GM21367 (cell line): Measurements from ENCODE around the gene C18orf32.
"Not testable (repeated sequence)": the region's sequence is repeated elsewhere in the genome, so short reads cannot be mapped to it uniquely, and the experiment has no call there.

ENCODE experiments used
- ATAC-seq: cut with Tn5 transposase; IDR thresholded peaks from one replicate; pipeline ENCODE4 v1.9.1; 2021; ENCODE audit not compliant: unreplicated experiment

C18orf32 gene

DNA sequence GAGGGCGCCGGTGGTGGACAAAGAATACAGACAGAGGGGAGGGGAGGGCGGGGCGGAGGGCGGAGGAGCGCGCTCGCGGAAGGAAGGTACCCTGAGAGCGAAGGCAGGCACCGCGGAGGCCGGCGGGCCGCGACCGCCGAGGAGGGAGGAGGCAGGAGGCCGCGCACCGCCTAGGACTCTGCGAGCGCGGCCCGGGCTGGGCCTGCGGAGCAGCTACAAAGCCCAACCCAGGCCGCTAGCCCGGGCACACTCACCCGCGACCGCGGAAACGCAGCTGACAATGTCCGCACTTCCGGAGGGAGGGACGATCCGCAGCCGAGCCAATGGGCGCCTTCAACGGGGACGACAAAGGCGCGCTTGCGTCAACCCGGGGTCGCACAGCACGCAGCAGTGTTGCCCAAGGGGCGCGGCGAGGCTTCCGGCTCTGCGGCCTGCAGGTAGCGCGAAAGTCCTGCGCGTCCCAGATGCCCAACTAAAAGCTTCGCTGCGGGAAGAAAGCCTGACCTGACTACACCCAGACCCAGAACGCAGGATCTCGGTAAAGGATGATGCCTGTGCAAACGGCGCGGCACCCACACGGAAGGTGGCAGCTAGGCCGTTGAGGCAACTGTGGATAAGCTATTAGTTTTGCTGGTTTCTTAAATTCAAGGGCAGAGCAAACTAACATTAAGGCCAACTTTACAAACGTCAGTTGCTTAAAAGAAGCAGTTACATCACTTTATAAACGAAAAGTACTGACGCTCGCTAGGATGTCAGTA, at the start of gene C18orf32:
Gene C18orf32, minus strand, starts transcription at position 282 of the 758 bp plus-strand sequence. CDS start 3,486 bp downstream, outside the sequence.
- peak; percentile 91 for ATAC-seq

DNA sequence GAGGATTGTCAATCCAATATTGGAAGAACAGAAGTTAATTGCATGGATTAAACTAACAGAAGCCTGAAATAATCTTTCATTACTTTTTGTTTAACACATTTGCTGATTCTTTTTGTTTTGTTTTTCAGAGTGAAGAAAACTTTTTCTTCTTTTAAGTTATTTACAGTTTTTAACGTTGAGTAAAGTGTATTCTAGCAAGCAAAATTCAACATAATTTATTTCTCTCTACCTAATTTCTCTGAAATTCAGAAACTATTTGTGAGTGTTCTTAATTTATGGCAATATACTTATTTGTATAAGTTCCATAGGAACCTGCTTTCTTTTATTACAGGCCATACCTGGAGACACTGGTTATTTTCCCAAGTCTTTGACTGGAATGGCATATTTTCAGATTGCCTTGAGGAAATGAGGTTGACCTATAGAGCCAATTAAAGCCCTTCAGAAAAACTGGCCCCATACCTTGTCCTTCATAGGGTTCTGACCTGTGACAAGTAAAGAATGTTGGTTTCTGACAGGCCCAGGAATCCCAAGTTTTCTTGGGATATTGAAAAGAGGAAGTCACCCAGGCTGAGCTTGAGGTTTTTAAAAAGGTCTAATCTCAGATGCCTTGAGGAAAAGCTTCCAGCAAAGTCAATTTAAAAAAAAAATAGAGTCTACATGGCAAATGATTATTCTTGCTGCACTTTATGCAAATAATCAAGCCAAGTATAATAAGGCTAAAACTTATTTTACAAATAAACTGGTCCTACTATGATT, 48.0 kb upstream of the C18orf32 start:
- no peak for ATAC-seq

DNA sequence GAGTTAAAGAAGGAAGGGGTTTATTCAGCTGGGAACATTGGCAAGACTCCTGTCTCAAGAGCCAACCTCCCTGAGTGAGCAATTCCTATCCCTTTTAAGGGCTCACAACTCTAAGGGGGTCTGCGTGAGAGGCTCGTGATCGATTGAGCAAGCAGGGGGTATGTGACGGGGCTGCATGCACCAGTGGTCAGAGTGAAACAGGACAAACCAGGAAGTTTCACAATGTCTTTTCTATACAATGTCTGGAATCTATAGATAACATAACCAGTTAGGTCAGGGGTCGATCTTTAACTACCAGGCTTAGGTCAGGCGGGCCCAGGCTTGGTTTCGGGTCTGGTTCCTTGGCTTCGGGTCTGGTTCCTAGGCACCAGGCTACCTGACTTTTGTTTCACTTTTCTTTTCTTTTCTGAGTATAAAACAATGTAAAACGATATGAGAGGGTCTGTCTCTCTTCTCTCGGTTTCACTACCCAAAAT, 44.7 kb upstream of the C18orf32 start:
- no peak for ATAC-seq

DNA sequence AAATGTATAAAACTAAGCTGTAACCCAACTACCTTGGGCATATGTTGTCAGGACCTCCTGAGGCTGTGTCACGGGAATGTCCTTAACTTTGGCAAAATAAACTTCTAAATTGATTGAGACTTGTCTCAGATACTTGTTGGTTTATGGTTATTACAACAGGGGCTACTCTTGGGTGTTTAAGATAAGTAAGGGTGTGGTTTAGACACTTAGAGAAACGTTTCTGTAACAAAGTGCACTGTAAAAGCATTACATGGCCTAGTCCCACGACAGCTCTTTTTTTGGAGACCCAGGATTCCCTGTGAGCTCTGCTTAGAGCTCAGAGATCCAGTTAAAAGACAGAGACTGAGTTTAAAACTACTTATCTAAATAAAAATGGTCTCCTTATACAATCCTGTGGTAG, 42.6 kb upstream of the C18orf32 start:
- no peak for ATAC-seq

DNA sequence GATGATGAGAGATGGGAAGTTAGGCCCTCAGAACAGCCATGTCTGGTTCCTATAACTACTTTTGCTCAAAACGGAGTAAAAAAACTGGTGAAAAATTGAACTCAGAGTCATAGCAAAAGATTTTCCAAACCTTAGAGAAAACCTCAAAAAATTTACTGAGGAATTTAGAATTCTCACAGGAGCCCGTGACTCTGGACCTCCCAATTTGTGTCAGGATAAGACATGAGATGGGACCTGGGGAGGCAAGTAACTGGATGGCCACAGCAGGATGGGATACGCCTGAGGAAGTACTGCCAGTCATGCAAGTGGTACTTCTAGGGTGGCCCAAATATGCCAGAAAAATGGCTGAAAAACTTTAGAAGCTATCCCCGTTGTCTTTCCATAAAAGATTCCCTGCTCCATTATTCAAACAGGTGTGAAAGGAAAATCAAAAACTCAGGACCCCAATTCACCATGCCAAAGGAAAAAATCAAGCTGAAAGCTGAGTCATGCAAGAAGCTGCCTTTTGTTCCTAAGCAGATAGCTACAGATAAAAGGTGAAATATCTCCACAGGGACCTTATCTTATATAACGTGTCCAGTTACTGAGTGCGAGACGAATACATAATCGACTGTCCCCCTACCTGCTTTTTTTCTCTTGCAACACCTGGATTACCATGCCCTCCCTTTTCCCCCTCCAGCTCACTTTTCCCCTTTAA, 40.7 kb upstream of the C18orf32 start:
- ATAC-seq, result no peak

DNA sequence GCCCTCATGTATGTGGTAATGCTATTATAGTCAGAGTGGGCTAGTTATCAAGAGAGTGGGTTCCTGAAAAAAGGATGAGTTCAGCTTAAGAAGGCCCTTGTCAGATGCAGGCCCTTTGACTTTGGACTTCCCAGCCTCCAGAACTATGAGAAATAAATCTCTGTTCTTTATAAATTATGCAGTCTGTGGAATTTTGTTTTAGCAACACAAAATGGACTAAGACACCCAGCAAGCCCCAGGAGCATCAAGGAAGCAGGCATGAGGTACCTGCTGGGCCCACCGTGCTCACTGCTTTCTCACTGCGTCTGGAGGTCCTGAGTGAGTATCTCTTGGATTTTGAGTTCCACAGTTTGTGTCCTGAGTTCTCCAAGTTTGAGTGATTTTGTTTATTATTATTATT, 38.9 kb upstream of the C18orf32 start:
- no peak for ATAC-seq

DNA sequence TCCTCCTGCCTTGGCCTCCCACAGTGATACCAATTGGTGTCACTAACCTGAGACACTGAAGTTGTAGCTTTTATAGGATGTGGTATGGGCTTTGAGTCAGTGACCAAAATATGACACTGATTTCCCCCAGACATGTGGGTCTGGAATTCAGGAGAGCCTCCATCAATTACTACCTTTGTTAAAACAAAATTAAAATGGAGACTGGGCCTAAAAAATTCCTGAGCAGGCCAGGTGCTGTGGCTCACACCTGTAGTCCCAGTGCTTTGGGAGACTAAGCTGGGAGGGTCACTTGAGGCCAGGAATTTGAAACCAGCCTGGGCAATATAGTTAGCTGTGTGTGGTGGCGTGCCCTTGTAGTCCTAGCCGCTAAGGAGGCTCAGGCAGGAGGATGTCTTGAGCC, 37.9 kb upstream of the C18orf32 start:
- no peak for ATAC-seq

DNA sequence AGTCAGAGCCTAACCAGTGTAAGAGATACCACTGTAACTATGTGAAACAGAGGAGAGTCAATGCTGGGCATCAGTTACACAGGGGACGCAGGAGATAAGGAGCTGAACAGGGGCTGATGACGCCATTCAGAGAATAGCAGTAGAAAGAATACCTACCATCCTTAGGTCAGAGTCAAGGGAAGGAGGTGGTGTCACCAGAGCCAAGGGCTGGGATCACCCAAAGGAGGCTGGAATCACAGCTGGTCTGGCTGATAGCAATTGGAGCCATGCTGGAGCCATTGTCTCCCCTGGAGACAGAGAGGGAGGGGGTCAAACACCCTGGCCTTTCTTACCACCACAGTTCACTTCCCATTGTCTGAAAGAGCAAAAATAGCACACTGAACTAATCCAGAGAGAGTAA, 37.3 kb upstream of the C18orf32 start:
- no peak for ATAC-seq

DNA sequence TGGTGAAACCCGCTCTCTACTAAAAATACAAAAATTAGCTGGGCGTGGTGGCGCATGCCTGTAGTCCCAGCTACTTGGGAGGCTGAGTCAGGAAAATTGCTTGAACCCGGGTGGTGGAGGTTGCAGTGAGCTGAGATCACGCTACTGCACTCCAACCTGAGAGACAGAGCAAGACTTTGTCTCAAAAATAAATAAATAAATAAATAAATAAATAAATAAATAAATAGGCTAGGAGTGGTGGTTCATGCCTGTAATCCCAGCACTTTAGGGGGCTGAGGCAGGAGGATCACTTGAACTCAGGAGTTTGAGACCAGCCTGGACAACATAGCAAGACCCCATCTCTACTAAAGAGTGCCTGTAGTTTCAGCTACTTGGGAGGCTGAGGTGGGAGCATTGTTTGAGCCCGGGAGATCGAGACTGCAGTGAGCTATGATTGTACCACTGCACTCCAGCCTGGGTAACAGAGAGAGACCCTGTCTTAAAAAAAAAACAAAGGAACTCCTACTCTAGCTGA, 36.6 kb upstream of the C18orf32 start:
- not testable (repeated sequence) for ATAC-seq

DNA sequence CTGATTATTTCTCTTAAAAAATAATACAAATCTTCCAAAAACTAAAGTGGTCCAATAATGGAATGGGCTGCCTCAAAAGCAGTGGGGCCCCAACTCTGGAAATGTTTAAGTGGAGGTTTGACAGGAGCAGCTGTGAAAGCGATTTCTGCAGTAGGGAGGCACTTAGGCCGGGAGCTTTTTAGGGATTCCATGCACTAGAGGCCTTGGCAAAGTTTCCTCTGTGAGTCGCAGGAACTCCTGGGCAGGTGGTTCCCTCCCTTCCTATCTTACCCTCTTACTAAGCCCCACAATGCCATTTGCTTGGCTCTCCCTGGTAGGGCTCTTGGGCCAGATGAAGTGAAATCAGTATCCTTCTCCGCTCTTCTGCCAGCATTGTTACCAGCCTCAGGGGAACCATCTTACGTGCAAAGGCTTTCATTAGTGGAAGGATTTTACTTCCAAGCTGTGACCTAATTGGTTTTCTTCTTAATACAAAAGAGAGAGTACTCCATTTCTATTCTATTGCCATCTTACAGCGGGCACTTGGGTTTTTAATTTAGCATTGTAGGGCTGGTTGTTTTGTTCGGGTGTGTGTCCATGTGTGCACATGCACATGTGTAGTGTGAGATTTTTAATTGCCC, 34.3 kb upstream of the C18orf32 start:
- no peak for ATAC-seq

DNA sequence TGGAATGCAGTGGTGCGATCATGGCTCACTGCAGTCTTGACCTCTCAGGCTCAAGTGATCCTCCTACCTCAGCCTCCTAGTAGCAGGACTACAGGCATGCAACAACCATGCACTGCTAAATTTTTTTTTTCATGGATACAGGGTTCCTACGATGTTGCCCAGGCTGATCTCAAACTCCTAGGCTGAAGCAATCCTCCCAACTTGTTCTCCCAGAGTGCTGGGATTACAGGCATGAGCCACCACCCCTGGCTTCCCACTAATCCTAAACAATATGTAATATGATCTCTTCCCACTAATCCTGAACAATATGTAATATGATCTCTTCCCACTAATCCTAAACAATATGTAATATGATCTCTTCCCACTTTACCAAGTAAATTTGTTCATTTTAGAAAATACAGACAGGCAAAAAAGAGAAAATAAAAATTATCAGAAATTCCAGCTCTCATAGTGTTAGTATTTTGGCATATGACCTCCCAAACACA, 33.7 kb upstream of the C18orf32 start:
- no peak for ATAC-seq

DNA sequence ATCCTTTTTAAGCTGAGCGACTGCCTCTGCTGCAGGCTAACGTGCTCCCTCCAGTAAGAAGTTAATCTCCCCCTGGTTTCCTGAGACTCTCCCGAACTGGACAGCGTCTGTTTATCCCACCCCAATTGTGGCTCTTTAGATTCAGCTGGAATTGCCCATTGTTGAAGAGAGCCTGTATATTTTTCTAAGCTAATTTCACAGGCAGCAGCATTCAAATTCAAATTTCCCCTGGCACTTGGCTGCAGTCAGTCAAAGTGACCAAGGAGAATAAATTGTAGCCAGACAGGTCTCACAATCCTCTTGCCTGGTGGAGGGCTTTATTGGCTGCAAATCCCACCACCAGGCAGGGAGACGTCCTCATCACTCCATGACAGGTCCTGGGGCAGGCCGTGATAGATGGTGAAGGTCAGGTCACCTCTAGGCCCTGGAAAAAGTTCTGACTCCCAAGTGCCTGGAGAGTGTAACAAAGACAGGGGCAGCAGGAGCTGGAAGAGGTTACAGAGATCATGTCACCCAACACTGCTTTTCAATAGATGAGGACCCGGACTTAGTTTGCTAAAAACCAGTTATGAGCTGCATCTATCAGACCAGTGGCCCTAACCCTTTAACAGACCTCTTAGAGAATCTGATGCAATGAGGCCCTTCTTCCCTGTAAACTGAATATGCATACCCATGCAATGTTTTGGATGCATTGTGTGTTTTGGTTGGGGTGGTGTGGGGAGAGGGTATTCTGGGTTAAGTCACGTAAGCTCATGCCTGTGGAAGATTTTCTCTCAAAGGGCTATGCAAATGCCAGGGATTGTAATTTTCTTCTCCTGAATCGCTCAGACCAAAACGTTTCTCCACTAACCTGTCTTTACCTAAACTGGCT, 32.3 kb upstream of the C18orf32 start:
- no peak for ATAC-seq

DNA sequence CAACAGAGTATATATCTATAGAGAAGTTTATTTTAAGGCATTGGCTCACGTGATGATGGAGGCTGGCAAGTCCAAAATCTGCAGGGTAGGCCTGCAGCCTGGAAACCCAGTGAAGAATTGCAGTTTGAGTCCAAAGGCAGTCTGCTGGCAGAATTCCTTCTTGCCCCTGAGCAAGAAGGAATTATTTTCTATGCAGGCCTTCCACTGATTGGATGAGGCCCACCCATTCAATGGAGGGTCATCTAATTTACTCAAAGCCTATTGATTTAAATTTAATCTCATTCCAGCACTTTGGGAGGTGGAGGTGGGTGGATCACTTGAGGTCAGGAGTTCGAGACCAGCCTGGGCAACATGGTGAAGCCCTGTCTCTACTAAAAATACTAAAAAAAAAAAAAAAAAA, 30.4 kb upstream of the C18orf32 start:
- ATAC-seq, result no peak

DNA sequence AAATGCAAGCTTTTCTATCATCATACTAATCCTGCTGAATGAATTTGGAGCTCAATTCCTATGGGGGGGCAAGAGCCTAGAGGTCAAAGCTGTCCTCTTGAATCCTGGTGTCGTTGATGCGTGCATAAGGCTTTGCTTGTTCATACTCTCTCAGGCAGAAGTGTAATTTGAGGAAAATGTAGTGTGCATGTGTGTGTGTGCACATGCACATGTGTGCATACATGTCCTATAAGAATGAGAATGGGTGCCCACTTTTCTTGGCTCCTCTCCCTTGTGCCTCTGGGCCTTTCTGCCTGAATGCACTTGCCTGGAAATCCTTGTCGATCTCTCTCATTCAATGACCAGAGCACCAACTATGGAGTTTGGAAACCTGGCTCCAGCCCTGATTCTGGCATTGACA, 28.5 kb upstream of the C18orf32 start:
- ATAC-seq, result no peak

DNA sequence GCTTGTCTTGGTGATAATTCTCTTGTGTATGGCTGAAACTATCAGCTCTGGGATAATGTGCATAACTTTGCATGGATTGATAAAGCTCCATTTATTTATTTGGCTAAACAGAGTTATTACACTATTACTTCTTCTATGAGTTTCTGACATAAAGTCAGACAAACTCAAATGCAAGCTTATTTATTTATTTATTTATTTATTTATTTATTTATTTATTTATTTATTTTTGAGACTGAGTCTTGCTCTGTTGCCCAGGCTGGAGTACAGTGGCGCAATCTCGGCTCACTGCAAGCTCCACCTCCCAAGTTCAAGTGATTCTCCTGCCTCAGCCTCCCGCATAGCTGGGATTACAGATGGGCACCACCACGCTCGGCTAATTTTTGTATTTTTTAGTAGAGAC, 28.0 kb upstream of the C18orf32 start:
- not testable (repeated sequence) for ATAC-seq

DNA sequence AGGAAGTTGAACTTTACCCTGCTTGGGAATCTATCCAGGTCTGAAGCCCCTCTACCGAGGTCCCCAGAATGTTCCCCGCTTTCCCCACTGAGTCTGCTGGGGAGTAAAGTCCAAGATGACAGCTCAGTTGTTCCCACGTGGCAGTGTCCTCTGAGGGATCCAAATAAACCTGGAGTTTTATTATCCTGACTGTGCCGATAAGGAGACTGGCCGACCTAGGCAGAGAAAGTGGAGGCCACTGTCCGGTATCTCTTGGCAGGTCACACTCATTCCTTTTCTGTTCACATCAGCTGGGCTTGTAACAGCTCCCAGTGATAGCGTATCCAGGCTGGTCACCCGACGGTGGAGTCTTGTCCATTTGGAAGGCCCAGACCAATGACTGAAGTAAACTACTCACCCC, 27.5 kb upstream of the C18orf32 start:
- ATAC-seq, result no peak

DNA sequence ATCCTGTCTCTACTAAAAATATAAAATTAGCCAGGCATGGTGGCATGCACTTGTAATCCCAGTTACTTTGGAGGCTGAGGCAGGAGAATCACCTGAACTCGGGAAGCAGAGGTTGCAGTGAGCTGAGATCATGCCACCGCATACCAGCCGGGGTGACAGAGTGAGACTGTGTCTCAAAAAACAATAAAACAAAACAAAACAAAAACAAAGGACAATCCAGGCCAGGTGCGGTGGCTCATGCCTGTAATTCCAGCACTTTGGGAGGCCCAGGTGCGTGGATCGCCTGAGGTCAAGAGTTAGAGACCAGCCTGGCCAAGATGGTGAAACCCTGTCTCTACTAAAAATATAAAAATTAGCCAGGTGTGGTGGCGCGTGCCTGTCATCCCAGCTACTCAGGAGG, 25.8 kb upstream of the C18orf32 start:
- not testable (repeated sequence) for ATAC-seq

DNA sequence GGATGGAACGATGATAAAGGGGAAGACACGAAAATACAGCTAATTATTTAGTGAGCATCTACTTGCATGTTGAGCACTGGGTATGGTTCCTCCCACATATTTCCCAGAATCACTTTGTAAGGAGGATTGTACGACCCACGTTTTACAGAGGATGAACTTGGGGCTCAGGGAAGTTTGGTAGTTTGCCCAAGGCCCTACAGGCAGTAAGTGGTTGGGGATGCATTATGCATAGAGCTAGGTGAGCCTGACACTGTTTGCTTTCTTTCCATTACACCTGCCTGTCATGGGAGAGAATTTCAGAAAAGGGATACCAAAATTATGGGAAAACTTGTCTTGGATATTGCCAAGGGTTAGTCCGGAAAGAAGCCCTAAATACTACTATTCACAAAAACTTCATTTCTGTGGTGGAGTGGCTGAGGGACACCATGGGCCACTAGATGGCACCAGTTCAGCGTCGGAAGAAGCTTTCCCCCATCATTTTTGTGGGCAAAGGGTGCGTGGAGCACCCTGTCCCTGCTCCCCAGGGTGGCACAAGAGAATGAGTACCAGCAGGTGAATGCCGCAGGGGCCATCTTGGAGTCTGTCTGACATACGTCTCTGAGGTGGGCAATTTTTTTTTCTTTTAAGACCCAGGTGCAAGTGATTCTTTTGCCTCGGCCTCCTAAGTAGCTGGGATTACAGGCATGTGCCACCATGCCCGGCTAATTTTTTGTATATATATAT, 23.5 kb upstream of the C18orf32 start:
- ATAC-seq, result no peak

DNA sequence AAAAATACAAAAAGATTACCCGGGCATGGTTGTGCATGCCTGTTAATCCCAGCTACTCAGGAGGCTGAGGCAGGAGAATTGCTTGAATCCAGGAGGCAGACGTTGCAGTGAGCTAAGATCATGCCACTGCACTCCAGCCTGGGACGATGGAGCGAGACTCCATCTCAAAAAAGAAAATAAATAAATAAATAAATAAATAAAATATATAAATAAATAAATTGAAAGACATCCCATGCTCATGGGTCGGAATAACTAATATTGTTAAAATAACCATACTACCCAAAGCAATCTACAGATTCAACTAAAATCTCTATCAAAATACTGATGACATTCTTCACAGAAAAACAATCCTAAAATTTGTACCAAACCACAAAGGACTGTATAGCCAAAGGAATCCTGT, 19.4 kb upstream of the C18orf32 start:
- ATAC-seq, result not testable (repeated sequence)
